Measurements from ENCODE around the gene SLC7A6OS.

SLC7A6OS gene

DNA sequence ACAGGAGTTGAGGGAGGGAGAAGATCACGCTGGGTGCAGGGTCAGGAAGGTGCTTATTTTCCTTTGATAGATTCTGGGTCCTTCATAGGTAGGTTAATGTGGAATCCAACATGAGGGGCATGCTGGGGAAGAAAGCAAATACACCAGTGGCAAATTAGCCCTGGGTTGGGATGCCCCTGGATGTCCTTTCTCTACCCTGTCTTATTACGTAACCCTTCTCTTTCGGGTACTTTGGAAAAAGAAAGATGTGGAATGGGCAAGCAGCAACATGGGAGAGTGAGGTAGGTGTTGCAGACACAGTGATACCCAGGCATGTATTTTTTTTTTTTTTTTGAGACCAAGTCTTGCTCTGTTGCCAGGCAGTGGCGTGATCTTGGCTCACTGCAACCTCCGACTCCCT is 37.3 kb downstream of the SLC7A6OS start:
- no peak overlapping the region for H2AK5ac ChIP-seq (ENCODE audit: low read depth, low read length)
- no peak overlapping the region for H4K8ac ChIP-seq (ENCODE audit: low read depth, low read length)
- H2AFZ ChIP-seq (ENCODE audit: low read length), result no peak overlapping the region
- no peak overlapping the region for H3K14ac ChIP-seq (ENCODE audit: low read length)
- no peak overlapping the region for H3K4me3 ChIP-seq (ENCODE audit: low read length in 2 of 2)
- H3K9me3 ChIP-seq (replicated peaks in 1 of 2; ENCODE audit: control insufficient read depth in 2 of 2, insufficient read depth in 1 of 2, low read depth in 1 of 2, low read length in 2 of 2), result no peaks in the 10 kb centered on the region
- H4K91ac ChIP-seq (ENCODE audit: low read depth, low read length, poor library complexity), result no peak overlapping the region
- H3K27me3 ChIP-seq (ENCODE audit: control insufficient read depth in 3 of 3, insufficient read depth in 3 of 3, low read depth in 1 of 3, low read length in 3 of 3), result no peaks in the 10 kb centered on the region
- no CpG with 5 or more reads among the region's 5 CpGs for WGBS, 2 donors (ENCODE audit: extremely low coverage in 2 of 2, insufficient read length in 2 of 2, insufficient replicate concordance in 1 of 2)
- no peak overlapping the region for H2BK120ac ChIP-seq (ENCODE audit: low read depth, low read length)
- H3K4ac ChIP-seq (ENCODE audit: low read length), result no peak overlapping the region
- H3K23ac ChIP-seq (ENCODE audit: low read depth, low read length, poor library complexity), result no peak overlapping the region
- no peak overlapping the region for H2BK12ac ChIP-seq (ENCODE audit: low read length)
- no peak for DNase-seq (ENCODE audit: low spot score)
- peaks cover 3% of the 10 kb centered on the region for H3K79me1 ChIP-seq (ENCODE audit: low read depth, low read length)
- H2BK15ac ChIP-seq (ENCODE audit: low read length), result no peak overlapping the region
- H3K27ac ChIP-seq (replicated peaks; ENCODE audit: low read length), result no peak overlapping the region
- no peak overlapping the region for H3K18ac ChIP-seq (ENCODE audit: low read length)
- H3K4me1 ChIP-seq (ENCODE audit: control insufficient read depth in 2 of 2, insufficient read depth in 1 of 2, low read depth in 1 of 2, low read length in 2 of 2), result peaks cover 3% of the 10 kb centered on the region in 2 donors
- H3K9ac ChIP-seq (ENCODE audit: low read depth, low read length, poor library complexity), result no peak overlapping the region
- no peak overlapping the region for H2BK5ac ChIP-seq (ENCODE audit: low read length)
- H3K4me2 ChIP-seq (ENCODE audit: insufficient read depth, low read length, poor library complexity, severe bottlenecking), result no peak overlapping the region
- peaks cover 8 to 14% of the 10 kb centered on the region in 2 donors for H3K36me3 ChIP-seq (replicated peaks in 1 of 2; ENCODE audit: control insufficient read depth in 2 of 2, insufficient read depth in 2 of 2, low read length in 2 of 2)

DNA sequence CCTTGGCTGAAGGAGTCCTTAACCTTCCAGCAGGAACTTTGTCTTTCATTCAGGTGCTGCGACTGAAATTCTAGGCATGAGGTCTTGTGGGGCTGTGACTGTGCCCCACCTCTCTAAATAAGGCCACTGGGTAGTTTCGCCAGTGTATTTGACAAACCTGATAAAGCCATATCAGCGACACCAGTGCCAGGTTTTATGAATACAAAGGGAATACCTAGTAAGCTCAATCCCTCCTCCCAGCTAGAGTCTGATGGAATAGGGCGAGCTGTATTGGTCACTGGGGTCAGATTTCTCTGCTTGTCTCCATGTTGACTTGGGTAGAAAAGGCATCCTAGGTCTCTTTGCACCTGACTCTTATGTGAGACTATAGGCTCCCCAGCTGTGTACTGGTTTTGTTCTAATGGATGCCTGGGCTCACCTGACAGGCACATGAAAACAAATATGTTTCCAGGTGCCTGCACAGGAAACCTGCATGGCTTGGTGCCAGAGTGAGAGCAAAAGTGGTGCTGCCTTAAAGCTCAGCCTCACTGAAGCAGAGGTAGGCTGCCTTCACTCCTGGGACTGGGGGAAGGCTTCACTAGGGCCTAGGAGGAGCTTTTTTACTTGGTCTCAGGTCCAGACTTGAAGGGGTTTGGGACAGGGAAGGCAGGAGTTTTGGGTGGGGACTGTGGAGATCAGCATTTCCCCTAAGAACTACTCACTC is 38.1 kb downstream of the SLC7A6OS start:
- H3K27ac ChIP-seq (replicated peaks; ENCODE audit: low read length), result no peak overlapping the region
- H3K36me3 ChIP-seq (replicated peaks in 1 of 2; ENCODE audit: control insufficient read depth in 2 of 2, insufficient read depth in 2 of 2, low read length in 2 of 2), result peaks cover 10 to 14% of the 10 kb centered on the region in 2 donors
- no peak overlapping the region for H3K9ac ChIP-seq (ENCODE audit: low read depth, low read length, poor library complexity)
- no peak overlapping the region for H2BK5ac ChIP-seq (ENCODE audit: low read length)
- no peak overlapping the region for H4K91ac ChIP-seq (ENCODE audit: low read depth, low read length, poor library complexity)
- no CpG with 5 or more reads among the region's 4 CpGs for WGBS, 2 donors (ENCODE audit: extremely low coverage in 2 of 2, insufficient read length in 2 of 2, insufficient replicate concordance in 1 of 2)
- no peak overlapping the region for H3K18ac ChIP-seq (ENCODE audit: low read length)
- H3K23ac ChIP-seq (ENCODE audit: low read depth, low read length, poor library complexity), result no peak overlapping the region
- no peaks in the 10 kb centered on the region for H3K9me3 ChIP-seq (replicated peaks in 1 of 2; ENCODE audit: control insufficient read depth in 2 of 2, insufficient read depth in 1 of 2, low read depth in 1 of 2, low read length in 2 of 2)
- H3K27me3 ChIP-seq (ENCODE audit: control insufficient read depth in 3 of 3, insufficient read depth in 3 of 3, low read depth in 1 of 3, low read length in 3 of 3), result no peaks in the 10 kb centered on the region
- peaks cover 3% of the 10 kb centered on the region for H3K79me1 ChIP-seq (ENCODE audit: low read depth, low read length)
- peaks cover 3 to 7% of the 10 kb centered on the region in 2 donors for H3K4me1 ChIP-seq (ENCODE audit: control insufficient read depth in 2 of 2, insufficient read depth in 1 of 2, low read depth in 1 of 2, low read length in 2 of 2)
- no peak overlapping the region for H2BK12ac ChIP-seq (ENCODE audit: low read length)
- H2BK15ac ChIP-seq (ENCODE audit: low read length), result no peak overlapping the region
- DNase-seq (ENCODE audit: low spot score), result no peak
- H2AFZ ChIP-seq (ENCODE audit: low read length), result no peak overlapping the region
- no peak overlapping the region for H2AK5ac ChIP-seq (ENCODE audit: low read depth, low read length)
- H4K8ac ChIP-seq (ENCODE audit: low read depth, low read length), result no peak overlapping the region
- H3K4me3 ChIP-seq (ENCODE audit: low read length in 2 of 2), result no peak overlapping the region
- H3K4me2 ChIP-seq (ENCODE audit: insufficient read depth, low read length, poor library complexity, severe bottlenecking), result no peak overlapping the region
- no peak overlapping the region for H3K14ac ChIP-seq (ENCODE audit: low read length)
- H2BK120ac ChIP-seq (ENCODE audit: low read depth, low read length), result no peak overlapping the region
- H3K4ac ChIP-seq (ENCODE audit: low read length), result no peak overlapping the region

DNA sequence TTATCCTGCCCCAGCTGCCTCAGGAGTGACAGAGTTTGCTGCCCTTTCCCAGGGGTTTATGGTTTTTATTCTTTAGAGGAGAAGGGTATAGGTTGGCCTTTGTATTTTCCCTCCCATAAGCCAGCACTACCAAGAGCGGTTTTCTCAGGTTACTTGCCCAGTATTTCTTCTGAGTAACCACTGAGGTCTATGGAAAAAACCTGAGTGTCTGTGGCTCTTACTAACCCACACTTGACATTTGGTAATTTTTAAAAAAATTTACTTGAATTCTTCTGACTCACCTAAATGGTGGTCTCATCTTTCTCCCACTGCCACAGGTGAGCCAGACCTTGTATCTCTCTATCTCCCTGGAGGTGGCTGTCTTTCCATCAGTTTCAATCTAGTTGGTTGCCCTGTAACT is 40.4 kb downstream of the SLC7A6OS start:
- peaks cover 3% of the 10 kb centered on the region for H3K79me1 ChIP-seq (ENCODE audit: low read depth, low read length)
- H4K91ac ChIP-seq (ENCODE audit: low read depth, low read length, poor library complexity), result no peak overlapping the region
- no peak overlapping the region for H2BK120ac ChIP-seq (ENCODE audit: low read depth, low read length)
- no peak overlapping the region for H2BK5ac ChIP-seq (ENCODE audit: low read length)
- no peak overlapping the region for H3K4ac ChIP-seq (ENCODE audit: low read length)
- H3K18ac ChIP-seq (ENCODE audit: low read length), result no peak overlapping the region
- no peak overlapping the region for H2BK15ac ChIP-seq (ENCODE audit: low read length)
- no peak overlapping the region for H3K4me2 ChIP-seq (ENCODE audit: insufficient read depth, low read length, poor library complexity, severe bottlenecking)
- H2AFZ ChIP-seq (ENCODE audit: low read length), result no peak overlapping the region
- no peak overlapping the region for H3K9ac ChIP-seq (ENCODE audit: low read depth, low read length, poor library complexity)
- no peak overlapping the region for H3K4me3 ChIP-seq (ENCODE audit: low read length in 2 of 2)
- H3K23ac ChIP-seq (ENCODE audit: low read depth, low read length, poor library complexity), result no peak overlapping the region
- peaks cover 0 to 7% of the 10 kb centered on the region in 2 donors for H3K4me1 ChIP-seq (ENCODE audit: control insufficient read depth in 2 of 2, insufficient read depth in 1 of 2, low read depth in 1 of 2, low read length in 2 of 2)
- no peak overlapping the region for H3K27ac ChIP-seq (replicated peaks; ENCODE audit: low read length)
- peaks cover 10 to 14% of the 10 kb centered on the region in 2 donors for H3K36me3 ChIP-seq (replicated peaks in 1 of 2; ENCODE audit: control insufficient read depth in 2 of 2, insufficient read depth in 2 of 2, low read length in 2 of 2)
- no peak overlapping the region for H4K8ac ChIP-seq (ENCODE audit: low read depth, low read length)
- WGBS, 2 donors (ENCODE audit: extremely low coverage in 2 of 2, insufficient read length in 2 of 2, insufficient replicate concordance in 1 of 2), result no CpG with 5 or more reads among the region's 1 CpG
- no peak overlapping the region for H2AK5ac ChIP-seq (ENCODE audit: low read depth, low read length)
- DNase-seq (ENCODE audit: low spot score), result no peak
- H2BK12ac ChIP-seq (ENCODE audit: low read length), result no peak overlapping the region
- no peaks in the 10 kb centered on the region for H3K9me3 ChIP-seq (replicated peaks in 1 of 2; ENCODE audit: control insufficient read depth in 2 of 2, insufficient read depth in 1 of 2, low read depth in 1 of 2, low read length in 2 of 2)
- no peak overlapping the region for H3K14ac ChIP-seq (ENCODE audit: low read length)
- no peaks in the 10 kb centered on the region for H3K27me3 ChIP-seq (ENCODE audit: control insufficient read depth in 3 of 3, insufficient read depth in 3 of 3, low read depth in 1 of 3, low read length in 3 of 3)

DNA sequence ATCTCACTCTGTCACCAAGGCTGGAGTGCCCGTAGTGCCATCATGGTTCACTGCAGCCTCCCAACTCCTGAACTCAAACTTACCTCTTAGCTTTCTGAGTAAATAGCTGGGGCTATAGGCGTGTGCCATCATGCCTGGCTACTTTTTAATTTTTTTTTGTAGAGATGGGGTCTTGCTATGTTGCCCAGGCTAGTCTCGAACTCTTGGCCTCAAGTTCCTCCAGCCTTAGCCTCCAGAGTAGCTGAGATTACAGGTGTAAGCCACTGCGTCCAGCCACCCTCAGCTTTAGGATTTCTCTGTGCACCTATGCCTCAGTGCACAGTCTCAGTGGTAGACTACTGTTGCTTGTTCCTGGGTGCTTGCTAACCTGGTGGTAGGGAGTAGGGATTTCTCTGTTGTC is 41.0 kb downstream of the SLC7A6OS start:
- no peak overlapping the region for H3K23ac ChIP-seq (ENCODE audit: low read depth, low read length, poor library complexity)
- no peak overlapping the region for H2BK12ac ChIP-seq (ENCODE audit: low read length)
- peaks cover 7 to 11% of the 10 kb centered on the region in 2 donors for H3K36me3 ChIP-seq (replicated peaks in 1 of 2; ENCODE audit: control insufficient read depth in 2 of 2, insufficient read depth in 2 of 2, low read length in 2 of 2)
- H3K14ac ChIP-seq (ENCODE audit: low read length), result no peak overlapping the region
- H3K27me3 ChIP-seq (ENCODE audit: control insufficient read depth in 3 of 3, insufficient read depth in 3 of 3, low read depth in 1 of 3, low read length in 3 of 3), result peaks cover 0 to under 1% (median 0%) of the 10 kb centered on the region in 3 experiments
- no peak overlapping the region for H2AFZ ChIP-seq (ENCODE audit: low read length)
- no peak overlapping the region for H3K9ac ChIP-seq (ENCODE audit: low read depth, low read length, poor library complexity)
- peaks cover 3% of the 10 kb centered on the region for H3K79me1 ChIP-seq (ENCODE audit: low read depth, low read length)
- no peak overlapping the region for H2AK5ac ChIP-seq (ENCODE audit: low read depth, low read length)
- no peak for DNase-seq (ENCODE audit: low spot score)
- no peak overlapping the region for H2BK120ac ChIP-seq (ENCODE audit: low read depth, low read length)
- H4K91ac ChIP-seq (ENCODE audit: low read depth, low read length, poor library complexity), result no peak overlapping the region
- no peak overlapping the region for H3K27ac ChIP-seq (replicated peaks; ENCODE audit: low read length)
- no peak overlapping the region for H2BK5ac ChIP-seq (ENCODE audit: low read length)
- no peak overlapping the region for H3K4ac ChIP-seq (ENCODE audit: low read length)
- peaks cover 0 to 9% of the 10 kb centered on the region in 2 donors for H3K4me1 ChIP-seq (ENCODE audit: control insufficient read depth in 2 of 2, insufficient read depth in 1 of 2, low read depth in 1 of 2, low read length in 2 of 2)
- no peaks in the 10 kb centered on the region for H3K9me3 ChIP-seq (replicated peaks in 1 of 2; ENCODE audit: control insufficient read depth in 2 of 2, insufficient read depth in 1 of 2, low read depth in 1 of 2, low read length in 2 of 2)
- H2BK15ac ChIP-seq (ENCODE audit: low read length), result no peak overlapping the region
- no CpG with 5 or more reads among the region's 4 CpGs for WGBS, 2 donors (ENCODE audit: extremely low coverage in 2 of 2, insufficient read length in 2 of 2, insufficient replicate concordance in 1 of 2)
- no peak overlapping the region for H3K4me2 ChIP-seq (ENCODE audit: insufficient read depth, low read length, poor library complexity, severe bottlenecking)
- no peak overlapping the region for H4K8ac ChIP-seq (ENCODE audit: low read depth, low read length)
- no peak overlapping the region for H3K18ac ChIP-seq (ENCODE audit: low read length)
- H3K4me3 ChIP-seq (ENCODE audit: low read length in 2 of 2), result no peak overlapping the region
